Tibial nerve (tissue), 3 donors: ENCODE measurements around the gene SMAP1.

Experiments used
- POLR2A ChIP-seq, 2 donors: fragments of 450-650 bp; IDR thresholded peaks; one replicate each; pipeline ENCODE4 v1.6.1; 2017; ENCODE audit warnings: antibody characterized with exemption in 2 of 2, mild to moderate bottlenecking in 2 of 2, moderate library complexity in 2 of 2
- TF ChIP-seq, protein P1 (sequence below), 5 experiments: fragments of 200-600 bp in 3 of 5; fragments of 450-650 bp in 2 of 5; sonication (generic) in 3 of 5; IDR thresholded peaks; one replicate each; pipeline ENCODE4 v1.5.1; 2016 to 2019; ENCODE audit warnings: antibody characterized with exemption in 5 of 5, mild to moderate bottlenecking in 3 of 5, moderate library complexity in 2 of 5

DNA sequence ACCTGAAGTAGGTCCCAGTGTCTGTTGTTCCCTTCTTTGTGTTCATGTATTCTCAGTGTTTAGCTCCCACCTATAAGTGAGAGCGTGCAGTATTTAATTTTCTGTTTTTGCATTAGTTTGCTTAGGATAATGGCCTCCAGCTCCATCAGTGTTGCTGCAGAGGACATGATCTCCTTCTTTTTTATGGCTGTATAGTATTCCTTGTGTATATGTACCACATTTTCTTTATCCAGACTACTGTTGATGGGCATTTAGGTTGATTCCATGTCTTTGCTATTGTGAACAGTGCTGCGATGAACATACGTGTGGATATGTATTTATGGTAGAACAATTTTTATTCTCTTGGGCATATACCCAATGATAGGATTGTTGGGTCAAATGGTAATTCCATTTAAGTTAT is 163.7 kb downstream of the SMAP1 start:
- TF ChIP-seq, protein P1, sequence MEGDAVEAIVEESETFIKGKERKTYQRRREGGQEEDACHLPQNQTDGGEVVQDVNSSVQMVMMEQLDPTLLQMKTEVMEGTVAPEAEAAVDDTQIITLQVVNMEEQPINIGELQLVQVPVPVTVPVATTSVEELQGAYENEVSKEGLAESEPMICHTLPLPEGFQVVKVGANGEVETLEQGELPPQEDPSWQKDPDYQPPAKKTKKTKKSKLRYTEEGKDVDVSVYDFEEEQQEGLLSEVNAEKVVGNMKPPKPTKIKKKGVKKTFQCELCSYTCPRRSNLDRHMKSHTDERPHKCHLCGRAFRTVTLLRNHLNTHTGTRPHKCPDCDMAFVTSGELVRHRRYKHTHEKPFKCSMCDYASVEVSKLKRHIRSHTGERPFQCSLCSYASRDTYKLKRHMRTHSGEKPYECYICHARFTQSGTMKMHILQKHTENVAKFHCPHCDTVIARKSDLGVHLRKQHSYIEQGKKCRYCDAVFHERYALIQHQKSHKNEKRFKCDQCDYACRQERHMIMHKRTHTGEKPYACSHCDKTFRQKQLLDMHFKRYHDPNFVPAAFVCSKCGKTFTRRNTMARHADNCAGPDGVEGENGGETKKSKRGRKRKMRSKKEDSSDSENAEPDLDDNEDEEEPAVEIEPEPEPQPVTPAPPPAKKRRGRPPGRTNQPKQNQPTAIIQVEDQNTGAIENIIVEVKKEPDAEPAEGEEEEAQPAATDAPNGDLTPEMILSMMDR (IDR thresholded peaks at IDR 0.05): no peak
- TF ChIP-seq POLR2A (IDR thresholded peaks at IDR 0.05): no peak
